ENCODE measurements around the gene GABRB3. TPM values are rescaled to one million over a fixed set of nuclear protein-coding genes. Genes with fewer than 3 reads are reported as not detected.

GABRB3 gene
- total and polyA plus RNA-seq, 8 donors = 0.94 to 4.0 (median 2.3) TPM

DNA sequence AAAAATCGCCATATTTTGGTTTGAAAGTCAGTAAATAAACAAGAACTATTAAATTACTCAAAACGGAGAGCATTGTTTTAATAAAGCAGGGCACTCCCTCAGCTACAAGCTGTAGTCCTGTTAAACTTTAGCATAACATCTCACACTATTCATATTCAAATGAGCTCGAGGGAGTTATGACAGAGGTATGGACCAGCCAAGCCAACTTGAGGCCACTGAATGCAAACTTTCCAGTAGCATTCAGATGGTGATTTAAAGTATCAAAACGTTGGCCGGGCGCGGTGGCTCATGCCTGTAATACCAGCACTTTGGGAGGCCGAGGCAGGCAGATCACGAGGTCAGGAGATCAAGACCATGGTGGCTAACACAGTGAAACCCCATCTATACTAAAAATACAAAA, 132.9 kb downstream of the GABRB3 start:
- H3K27ac ChIP-seq = no peak overlapping the region
- no peak for DNase-seq
- no peaks in the 10 kb centered on the region for H3K4me1 ChIP-seq
- no peak for ATAC-seq
- intact Hi-C loops (cut with DNase I) = no loop called here
- peaks cover 0 to 8% of the 10 kb centered on the region in 2 donors for H3K9me3 ChIP-seq
- H3K36me3 ChIP-seq = no peaks in the 10 kb centered on the region
- no peaks in the 10 kb centered on the region for H3K27me3 ChIP-seq
- TF ChIP-seq, protein P1, sequence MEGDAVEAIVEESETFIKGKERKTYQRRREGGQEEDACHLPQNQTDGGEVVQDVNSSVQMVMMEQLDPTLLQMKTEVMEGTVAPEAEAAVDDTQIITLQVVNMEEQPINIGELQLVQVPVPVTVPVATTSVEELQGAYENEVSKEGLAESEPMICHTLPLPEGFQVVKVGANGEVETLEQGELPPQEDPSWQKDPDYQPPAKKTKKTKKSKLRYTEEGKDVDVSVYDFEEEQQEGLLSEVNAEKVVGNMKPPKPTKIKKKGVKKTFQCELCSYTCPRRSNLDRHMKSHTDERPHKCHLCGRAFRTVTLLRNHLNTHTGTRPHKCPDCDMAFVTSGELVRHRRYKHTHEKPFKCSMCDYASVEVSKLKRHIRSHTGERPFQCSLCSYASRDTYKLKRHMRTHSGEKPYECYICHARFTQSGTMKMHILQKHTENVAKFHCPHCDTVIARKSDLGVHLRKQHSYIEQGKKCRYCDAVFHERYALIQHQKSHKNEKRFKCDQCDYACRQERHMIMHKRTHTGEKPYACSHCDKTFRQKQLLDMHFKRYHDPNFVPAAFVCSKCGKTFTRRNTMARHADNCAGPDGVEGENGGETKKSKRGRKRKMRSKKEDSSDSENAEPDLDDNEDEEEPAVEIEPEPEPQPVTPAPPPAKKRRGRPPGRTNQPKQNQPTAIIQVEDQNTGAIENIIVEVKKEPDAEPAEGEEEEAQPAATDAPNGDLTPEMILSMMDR (IDR thresholded peaks at IDR 0.05) = no peak
- H3K4me3 ChIP-seq = no peak overlapping the region

DNA sequence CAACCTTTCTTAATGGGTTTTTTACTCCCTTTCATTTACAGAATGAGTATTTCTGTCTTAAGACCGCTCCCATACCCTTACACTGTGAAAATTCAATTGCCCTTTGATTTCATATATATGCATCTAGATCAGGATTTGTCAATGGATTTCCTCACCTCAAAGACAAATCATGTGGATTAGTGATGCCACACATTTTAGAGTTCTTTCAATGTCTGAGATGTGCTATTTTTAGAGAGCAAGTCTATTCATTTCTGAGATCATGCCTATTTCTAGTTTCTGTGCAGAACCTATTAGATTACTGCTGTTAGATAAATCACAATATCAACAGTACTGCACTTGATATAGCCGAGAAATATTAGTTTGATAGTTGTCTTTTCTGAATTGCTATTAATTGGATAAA, 137.3 kb downstream of the GABRB3 start:
- intact Hi-C loops (cut with DNase I) = no loop called here
- Histone ChIP-seq H3K4me3 (no peak overlapping the region), H3K4me1 (no peaks in the 10 kb centered on the region), H3K27ac (no peak overlapping the region), H3K36me3 (no peaks in the 10 kb centered on the region), H3K27me3 (no peaks in the 10 kb centered on the region), H3K9me3 (no peaks in the 10 kb centered on the region)
- no peak for DNase-seq
- no peak for ATAC-seq
- TF ChIP-seq, protein P1 (IDR thresholded peaks at IDR 0.05) = no peak

DNA sequence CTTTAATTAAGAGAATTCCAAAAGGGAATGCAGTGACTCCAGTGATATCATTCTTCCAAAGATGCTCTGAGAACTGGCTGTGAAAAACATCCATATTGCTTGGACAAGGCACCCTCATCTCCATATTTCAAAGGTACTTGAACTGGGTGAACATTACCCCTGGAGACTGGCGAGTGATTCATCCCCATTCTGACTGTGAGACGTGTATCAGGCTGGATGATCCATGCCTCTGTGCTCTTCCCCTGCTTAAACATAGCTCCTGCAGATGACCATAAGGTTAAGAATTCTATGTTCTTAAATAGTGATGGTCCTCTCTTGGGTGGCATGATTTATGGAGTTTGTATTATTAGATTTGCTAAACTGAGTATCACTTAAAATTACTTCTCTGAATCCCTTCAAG, 137.8 kb downstream of the GABRB3 start:
- Histone ChIP-seq H3K27ac (no peak overlapping the region), H3K27me3 (no peaks in the 10 kb centered on the region), H3K4me3 (no peak overlapping the region), H3K36me3 (no peaks in the 10 kb centered on the region), H3K4me1 (no peaks in the 10 kb centered on the region), H3K9me3 (no peaks in the 10 kb centered on the region)
- ATAC-seq = no peak
- no peak for DNase-seq
- intact Hi-C loops (cut with DNase I) = no loop called here
- TF ChIP-seq, protein P1 (IDR thresholded peaks at IDR 0.05) = no peak

DNA sequence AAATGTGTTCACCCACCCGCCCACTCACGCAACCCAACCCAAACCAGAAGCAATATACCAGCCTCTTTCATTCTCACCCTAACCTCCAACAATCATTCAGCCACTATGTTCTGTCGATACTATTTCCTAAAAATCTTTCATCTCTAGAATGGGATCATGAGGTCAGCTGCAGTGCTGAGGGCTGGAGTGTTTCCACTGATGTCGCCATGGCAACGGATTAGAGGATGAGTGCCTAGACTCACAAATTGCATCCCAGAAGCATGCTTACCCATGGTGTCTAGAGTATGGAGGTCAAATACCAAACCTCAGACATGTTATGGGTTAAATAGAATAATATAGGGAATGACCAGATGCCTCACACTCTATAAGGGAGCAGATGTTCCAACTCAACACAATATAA, 138.5 kb downstream of the GABRB3 start:
- DNase-seq (no peak), ATAC-seq (no peak)
- Histone ChIP-seq H3K9me3 (peaks cover 0 to under 1% of the 10 kb centered on the region in 2 donors), H3K36me3 (no peaks in the 10 kb centered on the region), H3K4me1 (no peaks in the 10 kb centered on the region), H3K27me3 (no peaks in the 10 kb centered on the region), H3K27ac (no peak overlapping the region), H3K4me3 (no peak overlapping the region)
- TF ChIP-seq, protein P1 (IDR thresholded peaks at IDR 0.05) = no peak
- intact Hi-C loops (cut with DNase I) = no loop called here

DNA sequence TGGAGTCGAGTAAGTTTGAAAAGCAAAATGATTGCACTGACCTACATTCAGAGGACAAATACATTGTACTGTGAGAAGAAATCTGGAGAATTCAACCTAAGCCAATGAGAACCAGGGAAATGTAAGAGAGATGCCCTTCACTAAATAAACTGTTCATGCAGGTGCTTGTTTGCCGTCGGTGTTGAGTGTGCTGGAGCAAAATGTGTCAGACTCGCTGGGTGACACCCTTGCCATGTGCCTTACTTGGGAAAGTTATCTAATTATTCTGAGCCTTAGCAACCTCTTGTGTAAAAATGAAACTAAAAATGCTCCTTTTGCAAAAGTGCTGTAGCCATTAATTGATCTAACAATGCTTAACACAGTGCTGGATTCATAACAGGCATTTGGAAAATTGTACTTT, 140.4 kb downstream of the GABRB3 start:
- H3K27me3 ChIP-seq = no peaks in the 10 kb centered on the region
- DNase-seq = peak in 1 of 4 donors; percentile 37
- ATAC-seq = peak; percentile 66

More for the DNA sequence above, 140.4 kb downstream of the GABRB3 start:
- intact Hi-C loops (cut with DNase I) = no loop called here
- H3K36me3 ChIP-seq = no peaks in the 10 kb centered on the region
- no peak overlapping the region for H3K27ac ChIP-seq
- H3K4me1 ChIP-seq = no peaks in the 10 kb centered on the region
- H3K9me3 ChIP-seq = peaks cover 0 to 16% of the 10 kb centered on the region in 2 donors
- H3K4me3 ChIP-seq = no peak overlapping the region
- TF ChIP-seq, protein P1 (IDR thresholded peaks at IDR 0.05) = no peak
